ENCODE measurements around the gene MYO5B. TPM values are rescaled to one million over a fixed set of nuclear protein-coding genes. Genes with fewer than 3 reads are reported as not detected.

MYO5B gene
- total RNA-seq, 1 donor from 2014 or later = 1.5 TPM

DNA sequence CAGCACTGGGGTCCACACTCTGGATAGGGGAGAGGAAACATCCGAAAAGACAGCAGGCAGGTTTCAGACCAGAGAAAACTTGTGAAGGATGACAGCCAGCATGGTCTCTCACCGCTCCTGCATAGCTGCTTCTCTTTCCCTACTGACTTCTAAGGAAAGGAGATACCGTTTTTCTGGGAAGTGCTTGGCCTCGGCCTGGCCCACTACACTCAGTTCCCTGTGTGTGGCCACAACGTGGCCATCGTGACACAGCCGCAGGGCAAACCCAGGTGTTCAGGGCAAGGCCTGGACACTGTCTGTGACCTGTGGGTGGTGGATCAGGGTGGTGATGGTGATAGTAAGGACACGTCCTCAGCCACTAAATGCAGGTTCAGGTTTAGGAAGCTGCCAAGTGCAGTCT is 347.4 kb downstream of the MYO5B start:
- H3K27ac Mint-ChIP-seq (ENCODE audit: unreplicated experiment) = no peak overlapping the region
- peaks cover 8% of the 10 kb centered on the region for H3K4me1 Mint-ChIP-seq (ENCODE audit: unreplicated experiment)
- DNase-seq (ENCODE audit: low spot score) = no peak
- no peak overlapping the region for H3K4me3 Mint-ChIP-seq (ENCODE audit: unreplicated experiment)
- H3K36me3 Mint-ChIP-seq (ENCODE audit: low read depth, unreplicated experiment) = no peaks in the 10 kb centered on the region
- H3K9me3 Mint-ChIP-seq (ENCODE audit: unreplicated experiment) = no peaks in the 10 kb centered on the region
- TF ChIP-seq, protein P1, sequence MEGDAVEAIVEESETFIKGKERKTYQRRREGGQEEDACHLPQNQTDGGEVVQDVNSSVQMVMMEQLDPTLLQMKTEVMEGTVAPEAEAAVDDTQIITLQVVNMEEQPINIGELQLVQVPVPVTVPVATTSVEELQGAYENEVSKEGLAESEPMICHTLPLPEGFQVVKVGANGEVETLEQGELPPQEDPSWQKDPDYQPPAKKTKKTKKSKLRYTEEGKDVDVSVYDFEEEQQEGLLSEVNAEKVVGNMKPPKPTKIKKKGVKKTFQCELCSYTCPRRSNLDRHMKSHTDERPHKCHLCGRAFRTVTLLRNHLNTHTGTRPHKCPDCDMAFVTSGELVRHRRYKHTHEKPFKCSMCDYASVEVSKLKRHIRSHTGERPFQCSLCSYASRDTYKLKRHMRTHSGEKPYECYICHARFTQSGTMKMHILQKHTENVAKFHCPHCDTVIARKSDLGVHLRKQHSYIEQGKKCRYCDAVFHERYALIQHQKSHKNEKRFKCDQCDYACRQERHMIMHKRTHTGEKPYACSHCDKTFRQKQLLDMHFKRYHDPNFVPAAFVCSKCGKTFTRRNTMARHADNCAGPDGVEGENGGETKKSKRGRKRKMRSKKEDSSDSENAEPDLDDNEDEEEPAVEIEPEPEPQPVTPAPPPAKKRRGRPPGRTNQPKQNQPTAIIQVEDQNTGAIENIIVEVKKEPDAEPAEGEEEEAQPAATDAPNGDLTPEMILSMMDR (IDR thresholded peaks at IDR 0.05; ENCODE audit: unreplicated experiment) = no peak
- peaks cover 14% of the 10 kb centered on the region for H3K27me3 Mint-ChIP-seq (ENCODE audit: unreplicated experiment)

DNA sequence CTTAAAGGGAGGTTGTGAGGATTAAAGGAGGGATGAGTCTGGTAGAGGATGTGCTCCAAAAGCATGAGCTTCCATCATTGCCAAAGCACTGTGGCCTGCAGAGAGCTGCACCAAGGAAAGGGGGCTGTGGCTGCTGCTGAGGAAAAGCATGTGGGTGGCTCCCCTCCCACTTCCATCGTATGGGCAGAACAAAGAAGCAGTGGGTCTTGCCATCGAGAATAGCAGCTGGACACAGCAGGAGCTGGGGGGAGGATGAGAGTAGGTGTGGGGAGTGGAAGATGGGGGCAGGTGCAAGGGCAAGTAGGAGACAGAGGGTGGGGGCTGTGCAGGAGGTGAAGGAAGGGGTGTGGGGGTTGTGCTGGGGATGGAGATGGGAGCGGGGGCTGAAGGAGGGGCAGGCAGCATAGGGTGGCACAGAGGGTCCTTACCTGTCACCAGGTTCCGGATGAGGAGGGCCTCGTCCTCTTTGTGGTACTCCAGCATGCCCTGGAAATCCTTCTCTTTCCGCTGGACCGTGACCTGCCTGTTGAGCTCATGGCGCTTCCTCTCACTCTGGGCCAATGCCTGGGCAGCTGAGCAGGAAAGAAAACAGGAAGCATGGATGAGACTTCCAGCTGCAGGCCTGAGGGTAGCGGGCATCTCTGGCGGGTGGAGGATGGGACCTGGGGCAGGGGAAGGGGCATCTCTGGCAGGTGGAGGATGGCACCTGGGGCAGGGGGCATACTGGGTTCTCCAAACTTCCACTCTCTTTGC is 348.1 kb downstream of the MYO5B start:
- peaks cover 8% of the 10 kb centered on the region for H3K4me1 Mint-ChIP-seq (ENCODE audit: unreplicated experiment)
- H3K9me3 Mint-ChIP-seq (ENCODE audit: unreplicated experiment) = no peaks in the 10 kb centered on the region
- DNase-seq (ENCODE audit: low spot score) = peak; percentile 18
- H3K36me3 Mint-ChIP-seq (ENCODE audit: low read depth, unreplicated experiment) = no peaks in the 10 kb centered on the region
- TF ChIP-seq, protein P1 (IDR thresholded peaks at IDR 0.05; ENCODE audit: unreplicated experiment) = no peak
- peaks cover 17% of the 10 kb centered on the region for H3K27me3 Mint-ChIP-seq (ENCODE audit: unreplicated experiment)
- H3K27ac Mint-ChIP-seq (ENCODE audit: unreplicated experiment) = no peak overlapping the region
- H3K4me3 Mint-ChIP-seq (ENCODE audit: unreplicated experiment) = no peak overlapping the region

DNA sequence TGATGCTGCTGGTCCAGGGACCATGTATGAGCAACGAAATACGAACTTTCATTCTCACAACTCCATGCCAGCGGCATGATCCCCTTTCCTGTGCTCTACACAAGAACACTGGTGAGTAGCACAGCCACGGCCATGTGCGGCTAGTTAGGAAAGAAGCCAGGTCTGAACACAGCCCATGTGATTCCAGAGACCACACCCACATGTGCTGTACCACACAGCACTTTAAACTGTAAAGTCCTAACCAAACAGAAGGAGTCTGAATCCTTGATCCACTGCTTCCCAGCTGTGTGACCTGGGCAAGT is 348.6 kb downstream of the MYO5B start:
- Mint-ChIP-seq H3K4me1 (ENCODE audit: unreplicated experiment) (peaks cover 8% of the 10 kb centered on the region), H3K9me3 (ENCODE audit: unreplicated experiment) (no peaks in the 10 kb centered on the region), H3K27ac (ENCODE audit: unreplicated experiment) (no peak overlapping the region), H3K4me3 (ENCODE audit: unreplicated experiment) (no peak overlapping the region), H3K27me3 (ENCODE audit: unreplicated experiment) (peaks cover 18% of the 10 kb centered on the region), H3K36me3 (ENCODE audit: low read depth, unreplicated experiment) (no peaks in the 10 kb centered on the region)
- no peak for DNase-seq (ENCODE audit: low spot score)
- TF ChIP-seq, protein P1 (IDR thresholded peaks at IDR 0.05; ENCODE audit: unreplicated experiment) = no peak

DNA sequence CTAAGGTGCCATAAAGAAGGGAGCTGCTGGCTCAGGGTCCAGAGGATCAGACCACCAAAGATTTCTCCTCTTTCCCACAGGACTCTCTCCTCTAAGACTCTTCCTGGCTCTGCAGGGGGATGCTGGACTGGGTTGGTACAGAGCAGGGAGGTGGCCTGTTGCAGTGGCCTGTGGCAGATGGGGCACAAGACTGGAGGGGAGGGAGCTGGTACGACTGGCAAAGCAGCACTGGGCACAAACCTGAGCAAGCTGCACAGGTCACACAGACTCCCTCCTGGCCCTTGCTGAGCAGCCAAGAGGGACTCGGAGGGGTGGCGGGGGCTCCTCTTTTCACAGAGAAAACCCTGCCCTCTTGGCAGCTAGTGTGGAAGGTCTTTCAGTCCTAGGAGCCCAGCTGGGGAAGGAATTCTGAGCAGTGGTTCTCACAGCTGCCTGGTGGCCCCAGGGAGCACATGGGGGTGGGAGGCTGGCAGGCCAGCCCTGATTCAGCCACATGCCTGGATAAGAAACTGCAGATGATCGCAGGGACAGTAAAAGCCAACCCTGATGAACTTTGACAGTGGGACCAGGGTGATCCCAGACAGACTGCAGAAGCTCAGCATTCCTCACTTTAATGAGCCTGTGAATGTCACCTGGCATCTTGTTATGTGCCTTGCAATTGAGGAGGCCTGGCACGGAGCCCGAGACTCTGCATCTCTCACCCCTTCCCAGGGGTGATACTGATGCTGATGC is 349.2 kb downstream of the MYO5B start:
- TF ChIP-seq, protein P1 (IDR thresholded peaks at IDR 0.05; ENCODE audit: unreplicated experiment) = no peak
- no peak for DNase-seq (ENCODE audit: low spot score)
- Mint-ChIP-seq H3K36me3 (ENCODE audit: low read depth, unreplicated experiment) (no peaks in the 10 kb centered on the region), H3K9me3 (ENCODE audit: unreplicated experiment) (no peaks in the 10 kb centered on the region), H3K27ac (ENCODE audit: unreplicated experiment) (no peak overlapping the region), H3K27me3 (ENCODE audit: unreplicated experiment) (peaks cover 18% of the 10 kb centered on the region), H3K4me3 (ENCODE audit: unreplicated experiment) (no peak overlapping the region), H3K4me1 (ENCODE audit: unreplicated experiment) (peaks cover 8% of the 10 kb centered on the region)

DNA sequence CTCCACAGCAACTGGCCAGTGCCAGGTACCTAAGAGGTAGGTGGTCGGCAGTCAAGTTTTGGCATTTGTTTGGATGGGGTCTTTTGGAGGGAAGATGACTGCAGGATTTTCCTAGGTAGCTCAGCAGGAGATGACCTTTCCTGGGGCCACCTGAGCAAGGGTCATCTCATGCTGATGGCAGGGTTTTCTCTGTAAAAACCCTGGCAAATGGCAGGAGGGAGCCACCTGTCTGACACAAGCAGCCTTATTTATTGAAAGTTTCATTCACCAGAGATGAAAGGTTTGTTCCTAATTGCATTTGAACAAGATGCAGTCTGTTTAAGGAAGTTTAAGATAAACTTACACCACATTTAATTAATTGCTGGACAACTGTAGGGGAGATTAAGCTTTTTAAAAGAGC is 350.0 kb downstream of the MYO5B start:
- Mint-ChIP-seq H3K27me3 (ENCODE audit: unreplicated experiment) (peaks cover 17% of the 10 kb centered on the region), H3K27ac (ENCODE audit: unreplicated experiment) (no peak overlapping the region), H3K9me3 (ENCODE audit: unreplicated experiment) (no peaks in the 10 kb centered on the region), H3K4me1 (ENCODE audit: unreplicated experiment) (peaks cover 8% of the 10 kb centered on the region), H3K36me3 (ENCODE audit: low read depth, unreplicated experiment) (no peaks in the 10 kb centered on the region), H3K4me3 (ENCODE audit: unreplicated experiment) (no peak overlapping the region)
- DNase-seq (ENCODE audit: low spot score) = no peak
- TF ChIP-seq, protein P1 (IDR thresholded peaks at IDR 0.05; ENCODE audit: unreplicated experiment) = no peak
